ENCODE results near the gene SLC24A3.

The SLC24A3 gene

DNA sequence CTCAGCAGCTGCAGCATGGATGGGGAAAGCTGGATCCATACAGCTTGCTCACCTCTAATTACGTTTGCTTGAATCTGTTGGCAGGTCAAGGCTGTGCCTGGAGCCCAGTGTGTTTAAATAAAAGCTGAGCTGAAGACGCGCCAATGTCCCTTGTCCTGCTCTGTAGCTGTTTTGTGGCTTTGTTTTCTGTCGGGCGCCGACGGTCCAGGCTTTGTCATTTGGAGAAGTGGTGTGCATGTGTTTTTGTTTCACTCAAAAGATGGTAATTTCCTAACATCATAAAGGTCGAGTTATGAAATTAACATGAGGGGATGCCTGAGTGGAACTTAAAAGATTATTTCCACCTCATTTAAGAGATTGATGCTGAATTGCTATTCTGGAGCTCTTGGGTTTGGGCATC is 107.6 kb downstream of the SLC24A3 start:
- Histone ChIP-seq H3K9me3 (ENCODE audit: control insufficient read depth, low read length) (no peaks in the 10 kb centered on the region), H3K36me3 (ENCODE audit: control insufficient read depth, insufficient read depth, low read length) (no peaks in the 10 kb centered on the region), H3K27me3 (ENCODE audit: control insufficient read depth, insufficient read depth, low read length) (no peaks in the 10 kb centered on the region), H3K4me3 (ENCODE audit: low read length) (no peak overlapping the region), H3K4me1 (ENCODE audit: control insufficient read depth, insufficient read depth, low read length) (no peaks in the 10 kb centered on the region), H3K9ac (ENCODE audit: low read length) (no peak overlapping the region)

GRCh38 chr20:19321176-19321575 is 108.7 kb downstream of the SLC24A3 start:
- Histone ChIP-seq H3K9me3 (ENCODE audit: control insufficient read depth, low read length) (no peaks in the 10 kb centered on the region), H3K4me1 (ENCODE audit: control insufficient read depth, insufficient read depth, low read length) (no peaks in the 10 kb centered on the region), H3K4me3 (ENCODE audit: low read length) (no peak overlapping the region), H3K27me3 (ENCODE audit: control insufficient read depth, insufficient read depth, low read length) (no peaks in the 10 kb centered on the region), H3K9ac (ENCODE audit: low read length) (no peak overlapping the region), H3K36me3 (ENCODE audit: control insufficient read depth, insufficient read depth, low read length) (no peaks in the 10 kb centered on the region)

DNA sequence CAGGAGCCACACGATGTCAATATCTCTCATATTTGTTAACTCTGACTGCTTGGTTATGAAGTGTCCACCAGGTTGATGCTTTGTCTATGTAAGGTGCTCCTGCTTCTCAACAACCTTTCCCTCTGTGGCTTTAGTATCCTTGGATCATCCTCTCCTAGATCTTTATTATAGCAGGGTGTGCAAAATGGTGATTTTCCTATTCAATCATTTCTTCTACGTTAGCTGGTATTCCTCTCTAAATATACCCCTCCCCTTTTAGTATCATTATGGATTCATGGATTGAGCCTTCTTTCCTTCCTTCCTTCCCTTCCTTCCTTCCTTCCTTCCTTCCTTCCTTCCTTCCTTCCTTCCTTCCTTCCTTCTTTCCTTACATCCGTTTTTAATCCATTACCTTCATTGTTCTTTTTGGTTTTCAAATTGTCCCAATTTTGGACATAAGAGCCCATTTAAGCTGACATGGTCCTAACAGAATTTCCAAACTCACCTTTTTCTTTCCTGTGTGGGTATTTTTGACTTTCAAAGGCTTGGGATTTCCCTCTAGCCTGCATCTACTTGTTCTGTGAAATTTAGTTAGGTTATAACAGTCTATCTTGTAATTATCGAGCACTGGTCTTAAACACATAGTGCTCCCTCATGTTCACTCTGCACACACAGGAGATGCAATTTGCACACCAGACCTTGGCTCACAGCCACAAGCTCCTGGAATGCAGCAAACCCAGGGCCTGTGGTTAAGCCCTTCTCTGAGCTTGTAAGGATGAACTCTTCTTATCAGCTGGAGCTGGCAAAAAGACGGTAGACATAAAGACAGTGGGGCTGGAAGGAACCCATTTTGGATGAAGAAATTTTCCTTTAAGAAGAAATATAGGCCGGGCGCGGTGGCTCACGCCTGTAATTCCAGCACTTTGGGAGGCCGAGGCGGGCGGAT is 109.9 kb downstream of the SLC24A3 start:
- Histone ChIP-seq H3K36me3 (ENCODE audit: control insufficient read depth, insufficient read depth, low read length) (no peaks in the 10 kb centered on the region), H3K4me3 (ENCODE audit: low read length) (no peak overlapping the region), H3K9me3 (ENCODE audit: control insufficient read depth, low read length) (no peaks in the 10 kb centered on the region), H3K27me3 (ENCODE audit: control insufficient read depth, insufficient read depth, low read length) (no peaks in the 10 kb centered on the region), H3K4me1 (ENCODE audit: control insufficient read depth, insufficient read depth, low read length) (no peaks in the 10 kb centered on the region), H3K9ac (ENCODE audit: low read length) (no peak overlapping the region)

DNA sequence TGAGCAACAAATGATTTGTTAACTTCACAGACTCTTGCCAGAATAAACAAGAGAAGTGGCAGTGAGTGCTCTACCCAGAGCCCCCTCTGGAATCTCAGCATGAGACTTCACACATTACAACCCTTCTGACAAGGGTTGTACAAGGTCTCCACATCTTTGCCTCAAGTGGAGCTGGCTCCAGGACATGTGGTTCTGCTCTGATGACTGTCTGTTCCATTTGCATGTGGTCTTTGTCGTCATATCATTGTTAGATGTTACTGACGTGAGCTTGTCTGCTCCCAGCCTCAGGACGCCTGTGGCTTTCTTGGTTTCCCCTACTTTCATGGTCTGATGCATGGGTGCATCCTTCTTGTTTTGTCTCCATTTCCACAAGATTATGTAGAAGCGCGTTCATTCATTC is 115.0 kb downstream of the SLC24A3 start:
- H3K27me3 ChIP-seq (ENCODE audit: control insufficient read depth, insufficient read depth, low read length), result no peaks in the 10 kb centered on the region
- H3K9ac ChIP-seq (ENCODE audit: low read length), result no peak overlapping the region
- H3K36me3 ChIP-seq (ENCODE audit: control insufficient read depth, insufficient read depth, low read length), result no peaks in the 10 kb centered on the region
- H3K9me3 ChIP-seq (ENCODE audit: control insufficient read depth, low read length), result no peaks in the 10 kb centered on the region
- H3K4me1 ChIP-seq (ENCODE audit: control insufficient read depth, insufficient read depth, low read length), result no peaks in the 10 kb centered on the region
- H3K4me3 ChIP-seq (ENCODE audit: low read length), result no peak overlapping the region

DNA sequence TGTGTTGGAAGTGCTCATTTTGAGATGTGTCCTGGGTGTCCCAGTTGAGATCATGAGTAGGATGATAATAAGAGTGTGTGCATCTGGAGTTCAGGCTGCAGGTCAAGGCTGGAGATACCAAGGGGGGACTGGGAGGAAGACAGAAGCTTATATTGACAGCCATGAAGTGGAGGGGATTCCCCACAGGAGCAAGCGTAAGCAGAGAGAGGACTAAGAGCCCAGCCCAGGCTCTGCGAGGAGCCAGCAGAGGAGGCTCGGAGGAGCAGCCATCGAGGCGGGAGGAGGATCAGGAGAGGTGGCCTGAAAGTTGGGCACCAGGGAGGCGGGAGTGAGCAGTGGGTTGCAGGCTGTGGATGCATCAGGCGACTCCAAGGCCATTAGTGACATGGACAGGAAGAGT is 116.2 kb downstream of the SLC24A3 start:
- H3K27me3 ChIP-seq (ENCODE audit: control insufficient read depth, insufficient read depth, low read length), result no peaks in the 10 kb centered on the region
- H3K4me1 ChIP-seq (ENCODE audit: control insufficient read depth, insufficient read depth, low read length), result no peaks in the 10 kb centered on the region
- no peaks in the 10 kb centered on the region for H3K36me3 ChIP-seq (ENCODE audit: control insufficient read depth, insufficient read depth, low read length)
- no peak overlapping the region for H3K9ac ChIP-seq (ENCODE audit: low read length)
- H3K4me3 ChIP-seq (ENCODE audit: low read length), result no peak overlapping the region
- no peaks in the 10 kb centered on the region for H3K9me3 ChIP-seq (ENCODE audit: control insufficient read depth, low read length)

DNA sequence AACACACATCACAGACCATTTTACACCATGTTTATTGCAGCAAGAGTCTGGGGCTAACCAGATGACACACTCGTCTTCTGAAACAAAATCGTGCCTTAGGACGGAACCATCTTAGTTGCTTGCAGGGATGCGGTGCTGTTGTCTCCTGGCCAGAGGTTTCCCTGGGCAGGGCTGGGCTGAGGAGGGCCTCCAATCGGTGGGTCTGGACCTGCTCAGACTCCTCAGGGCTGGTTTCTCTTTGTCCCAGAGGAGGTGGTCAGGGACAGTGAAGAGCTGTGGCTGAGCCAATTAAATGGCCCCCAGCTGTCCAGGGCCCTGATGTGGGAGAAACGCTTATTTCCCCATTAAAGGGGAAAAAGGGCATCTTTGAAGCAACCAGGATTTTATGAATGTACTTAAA is 117.6 kb downstream of the SLC24A3 start:
- no peak overlapping the region for H3K9ac ChIP-seq (ENCODE audit: low read length)
- no peaks in the 10 kb centered on the region for H3K4me1 ChIP-seq (ENCODE audit: control insufficient read depth, insufficient read depth, low read length)
- H3K4me3 ChIP-seq (ENCODE audit: low read length), result no peak overlapping the region
- no peaks in the 10 kb centered on the region for H3K9me3 ChIP-seq (ENCODE audit: control insufficient read depth, low read length)
- H3K27me3 ChIP-seq (ENCODE audit: control insufficient read depth, insufficient read depth, low read length), result no peaks in the 10 kb centered on the region
- H3K36me3 ChIP-seq (ENCODE audit: control insufficient read depth, insufficient read depth, low read length), result no peaks in the 10 kb centered on the region

GRCh38 chr20:19330731-19331130 is 118.3 kb downstream of the SLC24A3 start:
- H3K27me3 ChIP-seq (ENCODE audit: control insufficient read depth, insufficient read depth, low read length), result no peaks in the 10 kb centered on the region
- H3K9me3 ChIP-seq (ENCODE audit: control insufficient read depth, low read length), result no peaks in the 10 kb centered on the region
- H3K9ac ChIP-seq (ENCODE audit: low read length), result no peak overlapping the region
- no peaks in the 10 kb centered on the region for H3K36me3 ChIP-seq (ENCODE audit: control insufficient read depth, insufficient read depth, low read length)
- no peak overlapping the region for H3K4me3 ChIP-seq (ENCODE audit: low read length)
- peaks cover 6% of the 10 kb centered on the region for H3K4me1 ChIP-seq (ENCODE audit: control insufficient read depth, insufficient read depth, low read length)

DNA sequence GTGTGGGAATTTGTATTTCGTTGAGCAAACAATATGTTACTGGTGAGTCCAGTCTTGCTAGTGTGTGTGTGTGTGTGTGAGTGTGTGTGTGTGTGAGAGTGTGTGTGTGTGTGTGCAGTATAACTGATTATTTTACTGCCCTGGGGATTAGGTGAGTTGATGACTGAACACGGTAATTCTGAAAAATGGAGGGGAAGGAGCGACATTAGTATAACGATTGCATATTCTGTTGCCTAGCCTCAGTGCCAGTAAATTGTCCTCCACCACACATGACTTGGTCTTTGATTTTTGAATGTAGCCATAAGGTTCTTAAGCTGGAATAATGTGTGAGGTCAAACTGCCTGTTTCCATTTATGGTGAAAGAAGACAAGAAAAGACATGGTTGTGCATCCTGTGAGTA is 121.1 kb downstream of the SLC24A3 start:
- Histone ChIP-seq H3K27me3 (ENCODE audit: control insufficient read depth, insufficient read depth, low read length) (no peaks in the 10 kb centered on the region), H3K4me3 (ENCODE audit: low read length) (no peak overlapping the region), H3K4me1 (ENCODE audit: control insufficient read depth, insufficient read depth, low read length) (peaks cover 11% of the 10 kb centered on the region)

DNA sequence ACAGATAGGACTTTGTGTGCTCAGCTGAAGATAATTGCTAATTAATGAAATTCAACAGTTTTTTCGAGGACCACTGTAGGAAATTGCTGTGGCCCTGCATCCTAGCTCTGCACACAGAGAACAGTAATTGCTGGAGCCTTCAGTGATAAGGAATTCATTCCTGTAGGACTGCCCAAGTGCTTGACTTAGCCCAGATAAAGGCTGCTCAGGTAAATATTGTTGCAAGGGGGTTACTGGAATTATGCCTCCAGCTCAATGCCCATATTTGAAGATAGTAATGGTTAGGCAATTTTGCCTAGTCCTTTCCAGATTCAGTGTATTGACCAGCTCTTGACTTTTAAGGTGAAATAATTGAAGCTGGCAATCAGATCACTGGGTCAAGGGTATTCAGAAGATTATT is 122.9 kb downstream of the SLC24A3 start:
- Histone ChIP-seq H3K27me3 (ENCODE audit: control insufficient read depth, insufficient read depth, low read length) (no peaks in the 10 kb centered on the region), H3K36me3 (ENCODE audit: control insufficient read depth, insufficient read depth, low read length) (no peaks in the 10 kb centered on the region), H3K4me3 (ENCODE audit: low read length) (no peak overlapping the region), H3K4me1 (ENCODE audit: control insufficient read depth, insufficient read depth, low read length) (peaks cover 11% of the 10 kb centered on the region), H3K9me3 (ENCODE audit: control insufficient read depth, low read length) (no peaks in the 10 kb centered on the region), H3K9ac (ENCODE audit: low read length) (no peak overlapping the region)

More for the DNA sequence above, 121.1 kb downstream of the SLC24A3 start:
- H3K9me3 ChIP-seq (ENCODE audit: control insufficient read depth, low read length), result no peaks in the 10 kb centered on the region
- H3K36me3 ChIP-seq (ENCODE audit: control insufficient read depth, insufficient read depth, low read length), result no peaks in the 10 kb centered on the region
- H3K9ac ChIP-seq (ENCODE audit: low read length), result no peak overlapping the region

- Histone ChIP-seq H3K4me1 (ENCODE audit: control insufficient read depth, insufficient read depth, low read length) (peaks cover 11% of the 10 kb centered on the region), H3K4me3 (ENCODE audit: low read length) (no peak overlapping the region), H3K27me3 (ENCODE audit: control insufficient read depth, insufficient read depth, low read length) (no peaks in the 10 kb centered on the region)
Observed at GRCh38 chr20:19335916-19336315, 123.5 kb downstream of the SLC24A3 start.

GRCh38 chr20:19336631-19337030 is 124.2 kb downstream of the SLC24A3 start:
- Histone ChIP-seq H3K27me3 (ENCODE audit: control insufficient read depth, insufficient read depth, low read length) (no peaks in the 10 kb centered on the region), H3K9me3 (ENCODE audit: control insufficient read depth, low read length) (no peaks in the 10 kb centered on the region), H3K4me3 (ENCODE audit: low read length) (no peak overlapping the region), H3K36me3 (ENCODE audit: control insufficient read depth, insufficient read depth, low read length) (no peaks in the 10 kb centered on the region), H3K9ac (ENCODE audit: low read length) (no peak overlapping the region), H3K4me1 (ENCODE audit: control insufficient read depth, insufficient read depth, low read length) (peaks cover 11% of the 10 kb centered on the region)

More at GRCh38 chr20:19335916-19336315, 123.5 kb downstream of the SLC24A3 start:
- no peak overlapping the region for H3K9ac ChIP-seq (ENCODE audit: low read length)
- no peaks in the 10 kb centered on the region for H3K36me3 ChIP-seq (ENCODE audit: control insufficient read depth, insufficient read depth, low read length)
- H3K9me3 ChIP-seq (ENCODE audit: control insufficient read depth, low read length), result no peaks in the 10 kb centered on the region

DNA sequence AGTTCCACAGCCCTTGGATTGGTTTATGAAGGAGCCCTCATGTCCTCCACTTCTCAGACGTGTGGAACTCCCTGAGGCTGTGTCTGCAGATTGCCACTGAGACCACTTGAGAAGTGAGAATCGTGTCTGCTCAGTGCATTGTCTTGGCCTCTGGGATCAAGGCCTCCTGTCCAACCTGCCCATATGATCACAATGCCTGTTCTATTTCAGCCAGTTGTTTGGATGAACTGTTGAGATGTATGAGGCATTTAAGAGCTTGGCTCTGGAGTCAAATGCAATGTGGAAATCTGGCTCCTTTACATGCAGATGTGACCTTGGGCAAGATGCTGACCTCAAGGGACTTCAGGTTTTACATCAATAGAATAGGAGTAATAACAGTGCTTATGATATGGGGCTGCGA is 125.9 kb downstream of the SLC24A3 start:
- Histone ChIP-seq H3K9ac (ENCODE audit: low read length) (no peak overlapping the region), H3K4me3 (ENCODE audit: low read length) (no peak overlapping the region), H3K36me3 (ENCODE audit: control insufficient read depth, insufficient read depth, low read length) (no peaks in the 10 kb centered on the region), H3K27me3 (ENCODE audit: control insufficient read depth, insufficient read depth, low read length) (no peaks in the 10 kb centered on the region), H3K4me1 (ENCODE audit: control insufficient read depth, insufficient read depth, low read length) (peaks cover 11% of the 10 kb centered on the region), H3K9me3 (ENCODE audit: control insufficient read depth, low read length) (no peaks in the 10 kb centered on the region)
